Endothelial cell of umbilical vein (primary cell): Measurements from ENCODE around the gene SPTSSB. TPM values are rescaled to one million over a fixed set of nuclear protein-coding genes. Genes with fewer than 3 reads are reported as not detected.

Source experiments
- BruUV-seq: library from RNA; stranded (reverse); fragments of 400-500 nt; replicated peaks from 2 replicates; lab custom pipeline; 2021; lab: Mats Ljungman, UMichigan
- CTCF ChIA-PET: fragments of 300-600, 350-600 bp; sonication (Branson Sonifier 250); formaldehyde crosslinking; loops from one replicate; lab custom pipeline; 2021; ENCODE audit warnings: antibody characterized with exemption, inconsistent platforms; lab: Charles Lee
- POLR2A ChIA-PET: fragments of 300-600, 350-600 bp; sonication (Branson Sonifier 250); formaldehyde crosslinking; loops from one replicate; lab custom pipeline; 2021; ENCODE audit warnings: antibody characterized with exemption, inconsistent platforms; lab: Charles Lee
- DNase-seq: peaks from one replicate; pipeline ENCODE4 v3.0.0-alpha.2; 2011; ENCODE audit warnings: low read depth, low spot score
- FAIRE-seq: peaks from 2 replicates; lab custom pipeline; 2011; peaks lifted over from hg19 to GRCh38; lab: Jason Lieb, UNC
- H2AFZ ChIP-seq: 2 replicates; pipeline ENCODE4 v1.6.0; 2012; ENCODE audit warnings: low read depth, low read length, control low read depth, inconsistent platforms
- H3K27ac ChIP-seq: 2 replicates; pipeline ENCODE4 v1.5.1; 2011; ENCODE audit warnings: low read depth, mild to moderate bottlenecking, control low read depth, low read length, moderate library complexity; ENCODE audit not compliant: insufficient read depth
- H3K27me3 ChIP-seq, 2 experiments: 2 replicates each; pipeline versions ENCODE4 v1.6.0 to v1.6.1; 2011; ENCODE audit warnings: low read length in 2 of 2, mixed read lengths in 1 of 2; ENCODE audit not compliant: control insufficient read depth in 2 of 2, insufficient read depth in 2 of 2
- H3K36me3 ChIP-seq, 2 experiments: 2 replicates in 1 of 2; 3 replicates in 1 of 2; pipeline ENCODE4 v1.5.1; 2011; ENCODE audit warnings: low read length in 2 of 2, mild to moderate bottlenecking in 1 of 2, moderate library complexity in 1 of 2; ENCODE audit not compliant: control insufficient read depth in 2 of 2, insufficient read depth in 2 of 2; ENCODE audit errors: extremely low read depth in 1 of 2
- H3K4me1 ChIP-seq: 3 replicates; pipeline ENCODE4 v1.5.1; 2011; ENCODE audit warnings: mild to moderate bottlenecking, low read length; ENCODE audit not compliant: control insufficient read depth, insufficient read depth; ENCODE audit errors: extremely low read depth
- H3K4me2 ChIP-seq: 2 replicates; pipeline ENCODE4 v1.6.1; 2011; ENCODE audit warnings: low read length, control low read depth, mixed read lengths; ENCODE audit not compliant: insufficient read depth
- H3K4me3 ChIP-seq, 3 experiments: fragments of 200-600 bp in 1 of 3; sonication (generic), shearing (Covaris generic) in 1 of 3; replicated peaks in 1 of 3; 2 replicates each; pipeline ENCODE4 v1.5.1; 2011 to 2016; ENCODE audit warnings: control low read depth in 3 of 3, low read length in 3 of 3, mild to moderate bottlenecking in 2 of 3, inconsistent platforms in 1 of 3, low read depth in 1 of 3, moderate library complexity in 1 of 3; ENCODE audit not compliant: insufficient read depth in 1 of 3
- H3K79me2 ChIP-seq: 2 replicates; pipeline ENCODE4 v1.6.0; 2012; ENCODE audit warnings: low read length, inconsistent platforms; ENCODE audit not compliant: control insufficient read depth, insufficient read depth
- H3K9ac ChIP-seq: replicated peaks from 2 replicates; pipeline ENCODE3; 2011; ENCODE audit warnings: low read length, control low read depth; ENCODE audit not compliant: insufficient read depth; ENCODE audit errors: extremely low read depth
- H3K9me1 ChIP-seq: replicated peaks from 3 replicates; pipeline ENCODE4 v1.6.0; 2011; ENCODE audit warnings: mild to moderate bottlenecking, low read length; ENCODE audit not compliant: control insufficient read depth, insufficient read depth; ENCODE audit errors: extremely low read depth
- H3K9me3 ChIP-seq: replicated peaks from 2 replicates; pipeline ENCODE4 v1.5.1; 2012; ENCODE audit warnings: low read length, inconsistent platforms; ENCODE audit not compliant: control insufficient read depth, insufficient read depth
- H4K20me1 ChIP-seq: replicated peaks from 2 replicates; pipeline ENCODE3; 2011; ENCODE audit warnings: mild to moderate bottlenecking, low read length; ENCODE audit not compliant: control insufficient read depth, insufficient read depth; ENCODE audit errors: extremely low read depth
- EZH2 ChIP-seq: IDR thresholded peaks from 2 replicates; pipeline ENCODE4 v1.6.1; 2012; ENCODE audit warnings: borderline replicate concordance, low read depth, mild to moderate bottlenecking, moderate library complexity, low read length, inconsistent platforms; ENCODE audit not compliant: severe bottlenecking
- FOS ChIP-seq: IDR thresholded peaks from 2 replicates; pipeline ENCODE4 v1.6.1; 2011; ENCODE audit warnings: mild to moderate bottlenecking, low read length, moderate library complexity, borderline replicate concordance; ENCODE audit not compliant: insufficient read depth
- GATA2 ChIP-seq: IDR thresholded peaks from 2 replicates; pipeline ENCODE4 v1.7.0; 2011; ENCODE audit warnings: low read depth, mild to moderate bottlenecking, moderate library complexity, mixed read lengths, low read length; ENCODE audit not compliant: insufficient read length, insufficient read depth
- JUN ChIP-seq: IDR thresholded peaks from 2 replicates; pipeline ENCODE4 v1.6.1; 2011; ENCODE audit warnings: borderline replicate concordance, low read depth; ENCODE audit not compliant: insufficient read length, insufficient read depth
- MYC ChIP-seq: IDR thresholded peaks from one replicate; pipeline ENCODE4 v1.6.1; 2011; ENCODE audit warnings: mild to moderate bottlenecking, low read depth, low read length
- POLR2A ChIP-seq: IDR thresholded peaks from 2 replicates; pipeline ENCODE4 v1.6.1; 2012; ENCODE audit warnings: low read depth, mild to moderate bottlenecking, control low read depth, low read length
- POLR2AphosphoS5 ChIP-seq: IDR thresholded peaks from 2 replicates; pipeline ENCODE4 v1.6.1; 2012; ENCODE audit warnings: low read depth, mild to moderate bottlenecking, control low read depth, low read length, moderate library complexity; ENCODE audit not compliant: insufficient read depth
- dilution Hi-C: fragments of 300-500 bp; cut with MboI; formaldehyde crosslinking; loops from one replicate; pipeline ENCODE4 v1.15.0; 2019; ENCODE audit warnings: low sequenced_read_pairs; ENCODE audit not compliant: extremely low pct_ligation_motif_present
- intact Hi-C: fragments of 100-400 bp; cut with micrococcal nuclease; formaldehyde crosslinking; loops from one replicate; pipeline ENCODE4 v1.10.0; 2022
- polyA plus RNA-seq, 4 experiments: library from polyadenylated mRNA; depleted of rRNA in 3 of 4; stranded (reverse) in 3 of 4; unstranded in 1 of 4; fragments of >200 nt; gene quantifications; 2 replicates each; pipeline versions ENCODE4 v1.2.1 to v1.2.3, GENCODE V29; 2011 to 2012; ENCODE audit warnings: missing spikeins in 1 of 4
- total RNA-seq: library from RNA; stranded (reverse); gene quantifications from 2 replicates; pipeline ENCODE4 v1.2.3, GENCODE V29; 2021
- TF ChIP-seq, protein P1 (sequence below): IDR thresholded peaks from 2 replicates; pipeline ENCODE4 v1.6.1; 2011; ENCODE audit not compliant: insufficient read depth, insufficient read length
- TF ChIP-seq, protein P2 (sequence below), 2 donors: IDR thresholded peaks; 1 replicate in 1 of 2; 2 replicates in 1 of 2; pipeline ENCODE4 v1.5.1; 2011; ENCODE audit warnings: low read length in 2 of 2, mild to moderate bottlenecking in 2 of 2, moderate library complexity in 2 of 2, control low read depth in 1 of 2, inconsistent platforms in 1 of 2, low read depth in 1 of 2; ENCODE audit not compliant: insufficient read depth in 1 of 2; ENCODE audit errors: extremely low read depth in 1 of 2

The SPTSSB gene
- total and polyA plus RNA-seq, 2 donors (not counting 3 experiments of a cell fraction or from before 2014, with no cell fraction given): not detected

- H3K27ac ChIP-seq: no peak overlapping the region
- no TSS peak for BruUV-seq
- intact Hi-C loops: no loop called here
- dilution Hi-C loops: no loop called here
- H3K4me3 ChIP-seq: no peak overlapping the region
- H3K27me3 ChIP-seq: peaks cover 0 to 14% of the 10 kb centered on the region in 2 experiments
- TF ChIP-seq FOS (no peak), JUN (no peak), POLR2A (no peak), GATA2 (no peak), EZH2 (no peak), POLR2AphosphoS5 (no peak), MYC (no peak)
- TF ChIP-seq, protein P1, sequence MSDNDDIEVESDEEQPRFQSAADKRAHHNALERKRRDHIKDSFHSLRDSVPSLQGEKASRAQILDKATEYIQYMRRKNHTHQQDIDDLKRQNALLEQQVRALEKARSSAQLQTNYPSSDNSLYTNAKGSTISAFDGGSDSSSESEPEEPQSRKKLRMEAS: no peak
- TF ChIP-seq, protein P2, sequence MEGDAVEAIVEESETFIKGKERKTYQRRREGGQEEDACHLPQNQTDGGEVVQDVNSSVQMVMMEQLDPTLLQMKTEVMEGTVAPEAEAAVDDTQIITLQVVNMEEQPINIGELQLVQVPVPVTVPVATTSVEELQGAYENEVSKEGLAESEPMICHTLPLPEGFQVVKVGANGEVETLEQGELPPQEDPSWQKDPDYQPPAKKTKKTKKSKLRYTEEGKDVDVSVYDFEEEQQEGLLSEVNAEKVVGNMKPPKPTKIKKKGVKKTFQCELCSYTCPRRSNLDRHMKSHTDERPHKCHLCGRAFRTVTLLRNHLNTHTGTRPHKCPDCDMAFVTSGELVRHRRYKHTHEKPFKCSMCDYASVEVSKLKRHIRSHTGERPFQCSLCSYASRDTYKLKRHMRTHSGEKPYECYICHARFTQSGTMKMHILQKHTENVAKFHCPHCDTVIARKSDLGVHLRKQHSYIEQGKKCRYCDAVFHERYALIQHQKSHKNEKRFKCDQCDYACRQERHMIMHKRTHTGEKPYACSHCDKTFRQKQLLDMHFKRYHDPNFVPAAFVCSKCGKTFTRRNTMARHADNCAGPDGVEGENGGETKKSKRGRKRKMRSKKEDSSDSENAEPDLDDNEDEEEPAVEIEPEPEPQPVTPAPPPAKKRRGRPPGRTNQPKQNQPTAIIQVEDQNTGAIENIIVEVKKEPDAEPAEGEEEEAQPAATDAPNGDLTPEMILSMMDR (IDR thresholded peaks at IDR 0.05; ENCODE audit: extremely low read depth in 1 of 2, insufficient read depth in 1 of 2, low read depth in 1 of 2, low read length in 2 of 2): no peak
- no peak overlapping the region for H3K9ac ChIP-seq
- H3K4me1 ChIP-seq: no peaks in the 10 kb centered on the region
- FAIRE-seq: no peak
- ChIA-PET POLR2A (no interaction called here), CTCF (no interaction called here)
- no peaks in the 10 kb centered on the region for H3K9me3 ChIP-seq
- no peaks in the 10 kb centered on the region for H4K20me1 ChIP-seq
- DNase-seq: no peak
- H2AFZ ChIP-seq: no peak overlapping the region
- no peaks in the 10 kb centered on the region for H3K36me3 ChIP-seq
- H3K4me2 ChIP-seq: no peak overlapping the region
- no peaks in the 10 kb centered on the region for H3K79me2 ChIP-seq
- H3K9me1 ChIP-seq: no peaks in the 10 kb centered on the region
Measured at GRCh38 chr3:161339517-161340500, 31.5 kb downstream of the SPTSSB start.
